ENCODE measurements around the gene STING1. TPM values are rescaled to one million over a fixed set of nuclear protein-coding genes. Genes with fewer than 3 reads are reported as not detected.

Gene STING1
- polyA plus RNA-seq, 1 donor from 2014 or later = 0.12 TPM

- Histone ChIP-seq H3K4me2 (ENCODE audit: low read length) (no peak overlapping the region), H3K9me2 (ENCODE audit: insufficient read depth, low read length) (no peaks in the 10 kb centered on the region), H3K36me3 (ENCODE audit: insufficient read depth, low read length) (no peaks in the 10 kb centered on the region), H3F3A (ENCODE audit: insufficient read depth, low read length, poor library complexity, severe bottlenecking) (no peaks in the 10 kb centered on the region), H3K9me3 (ENCODE audit: low read length) (no peaks in the 10 kb centered on the region), H3K27ac (ENCODE audit: low read length) (no peak overlapping the region), H2AFZ (ENCODE audit: low read depth, low read length) (no peak overlapping the region), H4K20me1 (ENCODE audit: insufficient read depth) (no peaks in the 10 kb centered on the region), H3K4me3 (ENCODE audit: low read length) (no peak overlapping the region), H3K79me2 (replicated peaks; ENCODE audit: insufficient read depth, low read length) (no peaks in the 10 kb centered on the region), H3K9ac (ENCODE audit: low read length) (no peak overlapping the region), H3K27me3 (ENCODE audit: insufficient read depth, low read depth, low read length) (no peaks in the 10 kb centered on the region)
- TF ChIP-seq REST (IDR thresholded peaks at IDR 0.05; ENCODE audit: borderline replicate concordance) (no peak), CTCF (IDR thresholded peaks at IDR 0.05; ENCODE audit: poor library complexity, severe bottlenecking) (no peak), EP300 (conservative IDR thresholded peaks at IDR 0.05; ENCODE audit: poor library complexity, severe bottlenecking) (no peak), MXI1 (conservative IDR thresholded peaks at IDR 0.05; ENCODE audit: poor library complexity, severe bottlenecking) (no peak), POLR2AphosphoS5 (IDR thresholded peaks at IDR 0.05) (no peak), SMC3 (conservative IDR thresholded peaks at IDR 0.05; ENCODE audit: poor library complexity) (no peak), TAF1 (IDR thresholded peaks at IDR 0.05; ENCODE audit: low read depth) (no peak), RAD21 (conservative IDR thresholded peaks at IDR 0.05) (no peak), EZH2 (IDR thresholded peaks at IDR 0.05; ENCODE audit: borderline replicate concordance, insufficient read depth, low read length, poor library complexity, severe bottlenecking) (no peak)
Measured at GRCh38 chr5:139458580-139459407, 23.8 kb downstream of the STING1 start.

GRCh38 chr5:139457653-139458306 lies 24.8 kb downstream of the STING1 start:
- Histone ChIP-seq H3K4me3 (ENCODE audit: low read length) (no peak overlapping the region), H3K79me2 (replicated peaks; ENCODE audit: insufficient read depth, low read length) (no peaks in the 10 kb centered on the region), H3K27ac (ENCODE audit: low read length) (no peak overlapping the region), H3K9me2 (ENCODE audit: insufficient read depth, low read length) (no peaks in the 10 kb centered on the region), H3K9ac (ENCODE audit: low read length) (no peak overlapping the region), H3K36me3 (ENCODE audit: insufficient read depth, low read length) (no peaks in the 10 kb centered on the region), H3K27me3 (ENCODE audit: insufficient read depth, low read depth, low read length) (no peaks in the 10 kb centered on the region), H2AFZ (ENCODE audit: low read depth, low read length) (no peak overlapping the region), H3F3A (ENCODE audit: insufficient read depth, low read length, poor library complexity, severe bottlenecking) (no peaks in the 10 kb centered on the region), H3K4me2 (ENCODE audit: low read length) (no peak overlapping the region), H4K20me1 (ENCODE audit: insufficient read depth) (no peaks in the 10 kb centered on the region), H3K9me3 (ENCODE audit: low read length) (no peaks in the 10 kb centered on the region)
- no peak for TF ChIP-seq TAF1 (IDR thresholded peaks at IDR 0.05; ENCODE audit: low read depth)
- no peak for TF ChIP-seq RAD21 (conservative IDR thresholded peaks at IDR 0.05)
- no peak for TF ChIP-seq MXI1 (conservative IDR thresholded peaks at IDR 0.05; ENCODE audit: poor library complexity, severe bottlenecking)
- no peak for TF ChIP-seq SMC3 (conservative IDR thresholded peaks at IDR 0.05; ENCODE audit: poor library complexity)
- TF ChIP-seq CTCF (IDR thresholded peaks at IDR 0.05; ENCODE audit: poor library complexity, severe bottlenecking) = no peak
- no peak for TF ChIP-seq REST (IDR thresholded peaks at IDR 0.05; ENCODE audit: borderline replicate concordance)
- no peak for TF ChIP-seq POLR2AphosphoS5 (IDR thresholded peaks at IDR 0.05)
